K562 (cell line): ENCODE data around the gene KCTD11.

ENCODE experiments used
- ATF6 ChIP-seq: sonication (generic); formaldehyde crosslinking; IDR thresholded peaks from 2 replicates; pipeline ENCODE4 v1.4.0; 2020; ENCODE audit warnings: mild to moderate bottlenecking, missing genetic modification reagents
- DPF2 ChIP-seq: fragments of 450-650 bp; IDR thresholded peaks from 2 replicates; pipeline ENCODE4 v1.6.1; 2016
- EZH2 ChIP-seq: IDR thresholded peaks from 2 replicates; pipeline ENCODE4 v1.6.1; 2012; ENCODE audit warnings: low read depth, mild to moderate bottlenecking, inconsistent platforms, low read length, borderline replicate concordance
- FOXA1 ChIP-seq: fragments of 450-650 bp; IDR thresholded peaks from 2 replicates; pipeline ENCODE4 v1.6.1; 2016; ENCODE audit warnings: mild to moderate bottlenecking, borderline replicate concordance
- HDAC6 ChIP-seq: IDR thresholded peaks from 2 replicates; pipeline ENCODE4 v1.6.1; 2012; ENCODE audit warnings: low read depth, mild to moderate bottlenecking, control low read depth, inconsistent platforms, low read length, moderate library complexity
- NR3C1 ChIP-seq: sonication (generic); formaldehyde crosslinking; IDR thresholded peaks from 2 replicates; pipeline ENCODE4 v1.8.1; 2022; ENCODE audit warnings: missing genetic modification reagents
- PTBP1 ChIP-seq: fragments of 200-400 bp; formaldehyde crosslinking; IDR thresholded peaks from 2 replicates; pipeline ENCODE4 v1.6.1; 2017; ENCODE audit warnings: low read depth, low read length
- TBL1XR1 ChIP-seq, 2 experiments: IDR thresholded peaks; 2 replicates each; pipeline ENCODE4 v1.6.1; 2012; ENCODE audit warnings: improper control_type of control experiment in 2 of 2, low read length in 2 of 2, mild to moderate bottlenecking in 1 of 2
- XRCC5 ChIP-seq: fragments of 200-400 bp; formaldehyde crosslinking; IDR thresholded peaks from 2 replicates; pipeline ENCODE4 v1.6.1; 2017; ENCODE audit warnings: low read depth, mild to moderate bottlenecking, low read length

GRCh38 chr17:7370853-7371252 is 18.9 kb downstream of the KCTD11 start:
- TF ChIP-seq ATF6 (CRISPR knock-in tag), result no peak
- no peak for TF ChIP-seq EZH2
- no peak for TF ChIP-seq DPF2
- no peak for TF ChIP-seq XRCC5
- no peak for TF ChIP-seq PTBP1
- no peak for TF ChIP-seq NR3C1 (CRISPR knock-in tag)
- no peak for TF ChIP-seq TBL1XR1 (IDR thresholded peaks at IDR 0.05; ENCODE audit: low read length in 2 of 2)
- TF ChIP-seq HDAC6, result no peak
- no peak for TF ChIP-seq FOXA1
